ENCODE measurements around the gene BMP7. TPM values are rescaled to one million over a fixed set of nuclear protein-coding genes. Genes with fewer than 3 reads are reported as not detected.
A peak's percentile ranks its signal among the peaks of the same experiment; 100 is the strongest.

Gene BMP7
- total and polyA plus RNA-seq, 10 donors: 0.26 to 1.5 (median 0.75) TPM; not detected in 1

DNA sequence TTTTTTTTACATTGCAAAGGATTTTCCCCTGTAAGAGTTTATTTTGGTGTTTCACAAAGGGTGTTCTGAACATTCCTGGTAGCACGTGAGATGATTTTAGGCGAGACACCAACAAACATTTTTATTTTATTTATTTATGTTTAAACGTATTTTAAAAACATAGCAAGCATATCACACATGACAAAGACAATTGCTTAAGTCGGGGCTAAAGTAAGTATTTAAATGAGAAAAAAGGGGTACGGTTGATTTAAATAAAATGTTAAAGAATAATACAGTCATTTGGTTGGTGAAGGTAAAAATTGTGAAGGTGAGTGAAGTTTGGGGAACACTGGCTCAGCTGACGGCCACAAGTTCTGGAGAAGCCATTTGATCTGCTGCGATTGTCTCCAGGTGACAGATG, 129.7 kb downstream of the BMP7 start:
- Histone ChIP-seq H3K4me3 (no peak overlapping the region), H3K9me3 (no peaks in the 10 kb centered on the region), H3K36me3 (no peaks in the 10 kb centered on the region), H3K4me1 (no peaks in the 10 kb centered on the region), H3K27me3 (replicated peaks in 1 of 7) (peaks cover 0 to 13% (median 0%) of the 10 kb centered on the region in 7 donors), H3K27ac (no peak overlapping the region)
- 81 to 95% (median 88%) methylated on average over 7 of the region's 7 CpGs for WGBS, 5 donors
- TF ChIP-seq POLR2AphosphoS5 (IDR thresholded peaks at IDR 0.05) (no peak), POLR2A (IDR thresholded peaks at IDR 0.05) (no peak)
- DNase-seq: peak; percentile 7
- intact Hi-C loops (cut with DNase I; ENCODE audit: low total_unique reads): no loop called here

DNA sequence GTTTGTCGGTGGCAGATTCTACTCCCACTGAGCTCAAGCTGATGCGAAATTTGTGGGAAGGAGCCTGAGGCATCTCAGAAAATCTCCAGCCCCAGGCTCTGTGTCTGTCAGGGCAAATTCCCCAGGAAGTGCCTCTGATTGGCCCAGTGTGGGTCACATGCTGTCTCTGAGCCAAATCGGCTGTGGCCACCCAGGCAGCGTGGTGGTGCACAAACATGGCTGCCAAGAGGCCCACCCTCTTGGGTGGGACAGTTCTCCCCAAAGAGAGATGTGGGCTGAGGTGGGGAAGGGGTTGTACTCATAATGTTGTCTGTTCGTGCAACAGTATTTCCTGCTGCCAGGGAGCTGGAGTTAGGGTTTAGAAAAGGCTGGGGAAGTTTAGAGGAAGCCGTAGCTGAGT, 130.6 kb downstream of the BMP7 start:
- Histone ChIP-seq H3K9me3 (no peaks in the 10 kb centered on the region), H3K36me3 (no peaks in the 10 kb centered on the region), H3K4me1 (no peaks in the 10 kb centered on the region), H3K27ac (no peak overlapping the region), H3K4me3 (no peak overlapping the region), H3K27me3 (replicated peaks in 1 of 7) (peaks cover 0 to 13% (median 0%) of the 10 kb centered on the region in 7 donors)
- WGBS, 5 donors: 67 to 77% (median 72%) methylated on average over 6 of the region's 6 CpGs
- TF ChIP-seq POLR2A (IDR thresholded peaks at IDR 0.05) (no peak), POLR2AphosphoS5 (IDR thresholded peaks at IDR 0.05) (no peak)
- TF ChIP-seq, protein P1, sequence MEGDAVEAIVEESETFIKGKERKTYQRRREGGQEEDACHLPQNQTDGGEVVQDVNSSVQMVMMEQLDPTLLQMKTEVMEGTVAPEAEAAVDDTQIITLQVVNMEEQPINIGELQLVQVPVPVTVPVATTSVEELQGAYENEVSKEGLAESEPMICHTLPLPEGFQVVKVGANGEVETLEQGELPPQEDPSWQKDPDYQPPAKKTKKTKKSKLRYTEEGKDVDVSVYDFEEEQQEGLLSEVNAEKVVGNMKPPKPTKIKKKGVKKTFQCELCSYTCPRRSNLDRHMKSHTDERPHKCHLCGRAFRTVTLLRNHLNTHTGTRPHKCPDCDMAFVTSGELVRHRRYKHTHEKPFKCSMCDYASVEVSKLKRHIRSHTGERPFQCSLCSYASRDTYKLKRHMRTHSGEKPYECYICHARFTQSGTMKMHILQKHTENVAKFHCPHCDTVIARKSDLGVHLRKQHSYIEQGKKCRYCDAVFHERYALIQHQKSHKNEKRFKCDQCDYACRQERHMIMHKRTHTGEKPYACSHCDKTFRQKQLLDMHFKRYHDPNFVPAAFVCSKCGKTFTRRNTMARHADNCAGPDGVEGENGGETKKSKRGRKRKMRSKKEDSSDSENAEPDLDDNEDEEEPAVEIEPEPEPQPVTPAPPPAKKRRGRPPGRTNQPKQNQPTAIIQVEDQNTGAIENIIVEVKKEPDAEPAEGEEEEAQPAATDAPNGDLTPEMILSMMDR (IDR thresholded peaks at IDR 0.05 in 8 of 11, conservative IDR thresholded peaks at IDR 0.05 in 3 of 11): no peak
- intact Hi-C loops (cut with DNase I; ENCODE audit: low total_unique reads): no loop called here
- DNase-seq: peak; percentile 45

GRCh38 chr20:57134804-57135203, 131.6 kb downstream of the BMP7 start:
- Histone ChIP-seq H3K27ac (no peak overlapping the region), H3K4me3 (no peak overlapping the region), H3K4me1 (no peaks in the 10 kb centered on the region), H3K9me3 (no peaks in the 10 kb centered on the region), H3K27me3 (replicated peaks in 1 of 7) (peaks cover 0 to 18% (median 0%) of the 10 kb centered on the region in 7 donors), H3K36me3 (no peaks in the 10 kb centered on the region)
- WGBS, 5 donors: 82 to 95% (median 87%) methylated on average over 4 of the region's 4 CpGs
- intact Hi-C loops (cut with DNase I; ENCODE audit: low total_unique reads): no loop called here
- TF ChIP-seq POLR2AphosphoS5 (IDR thresholded peaks at IDR 0.05): no peak
- TF ChIP-seq, protein P1 (IDR thresholded peaks at IDR 0.05 in 8 of 11, conservative IDR thresholded peaks at IDR 0.05 in 3 of 11): no peak
- TF ChIP-seq POLR2A (IDR thresholded peaks at IDR 0.05): no peak
- DNase-seq: peak; percentile 35

DNA sequence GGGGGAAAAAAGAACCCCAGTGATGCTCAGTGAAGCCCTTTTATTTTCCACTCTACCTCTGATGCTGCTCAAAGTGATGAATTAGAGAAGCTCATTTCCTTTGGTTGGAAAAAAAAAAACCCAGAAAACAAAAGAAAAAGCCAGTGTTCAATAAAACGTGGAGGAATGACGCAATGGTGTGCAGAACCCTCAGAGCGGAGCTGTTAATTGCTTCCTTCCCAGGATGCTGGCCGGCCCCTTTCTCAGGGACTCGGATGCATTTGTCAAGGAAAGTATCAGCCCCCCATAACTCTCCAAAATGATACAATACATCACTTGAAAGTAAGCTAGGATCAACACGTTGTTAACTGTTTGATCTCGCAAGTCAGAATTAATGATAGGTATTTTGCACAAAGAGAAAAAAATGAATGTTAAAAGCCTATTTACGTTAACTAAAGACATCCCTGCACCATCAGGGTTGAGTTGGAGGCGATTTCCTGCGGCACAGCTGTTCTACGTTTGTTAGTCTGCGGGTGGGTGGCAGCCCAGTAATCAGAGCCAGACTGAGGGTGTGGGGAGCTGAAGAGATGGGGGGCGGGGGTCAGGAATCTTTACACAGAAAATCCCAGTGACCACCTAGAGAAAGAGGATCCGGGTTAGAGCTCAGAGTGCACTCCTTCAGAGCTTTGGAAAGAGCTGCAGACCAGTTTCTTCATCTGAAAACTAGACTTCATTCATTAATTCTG, 132.4 kb downstream of the BMP7 start:
- 23 to 36% (median 27%) methylated on average over 14 of the region's 14 CpGs for WGBS, 5 donors

More for the DNA sequence above, 132.4 kb downstream of the BMP7 start:
- H3K4me1 ChIP-seq: no peaks in the 10 kb centered on the region
- H3K36me3 ChIP-seq: no peaks in the 10 kb centered on the region
- H3K27ac ChIP-seq: no peak overlapping the region
- no peak overlapping the region for H3K4me3 ChIP-seq
- peak; percentile 45 for DNase-seq
- no peaks in the 10 kb centered on the region for H3K9me3 ChIP-seq
- TF ChIP-seq POLR2A (IDR thresholded peaks at IDR 0.05) (no peak), POLR2AphosphoS5 (IDR thresholded peaks at IDR 0.05) (no peak)
- TF ChIP-seq, protein P1 (IDR thresholded peaks at IDR 0.05 in 8 of 11, conservative IDR thresholded peaks at IDR 0.05 in 3 of 11): no peak
- H3K27me3 ChIP-seq (replicated peaks in 1 of 7): peaks cover 0 to 18% (median 0%) of the 10 kb centered on the region in 7 donors
- intact Hi-C loops (cut with DNase I; ENCODE audit: low total_unique reads): no loop called here

Data from spleen (tissue), 11 donors.